ENCODE results near the gene COL8A2.

- TF ChIP-seq CTCF (IDR thresholded peaks at IDR 0.05) = no peak
- no peak for TF ChIP-seq POLR2A (IDR thresholded peaks at IDR 0.05)
- TF ChIP-seq EP300 (IDR thresholded peaks at IDR 0.05) = no peak
- no peak for TF ChIP-seq POLR2AphosphoS5 (IDR thresholded peaks at IDR 0.05)
Measured at GRCh38 chr1:36080801-36081200, 44.2 kb downstream of the COL8A2 start.

Measured in sigmoid colon (tissue), 4 donors.